DOHH2 (cell line): ENCODE data around the gene ITPR1.

Experiments
- CTCF ChIP-seq: fragments of 200-600 bp; sonication (generic); IDR thresholded peaks from one replicate; pipeline ENCODE4 v1.5.1; 2014; ENCODE audit warnings: antibody characterized with exemption, mild to moderate bottlenecking, low read depth, low read length; ENCODE audit not compliant: poor library complexity, severe bottlenecking
- EZH2phosphoT487 ChIP-seq: fragments of 200-600 bp; sonication (generic); IDR thresholded peaks from 2 replicates; pipeline ENCODE4 v1.6.1; 2017; ENCODE audit warnings: borderline replicate concordance, mild to moderate bottlenecking, antibody characterized with exemption, low read length, moderate library complexity, mixed read lengths

- no peak for TF ChIP-seq CTCF
- no peak for TF ChIP-seq EZH2phosphoT487
These were observed 257.3 kb downstream of the ITPR1 start for GRCh38 chr3:4750306-4750968.
